SW480 (cell line): ENCODE results near the gene HIVEP3.

ENCODE experiments used
- DNase-seq: peaks from one replicate; pipeline ENCODE4 v3.0.0-alpha.2; 2016; ENCODE audit warnings: low spot score

Gene HIVEP3

DNA sequence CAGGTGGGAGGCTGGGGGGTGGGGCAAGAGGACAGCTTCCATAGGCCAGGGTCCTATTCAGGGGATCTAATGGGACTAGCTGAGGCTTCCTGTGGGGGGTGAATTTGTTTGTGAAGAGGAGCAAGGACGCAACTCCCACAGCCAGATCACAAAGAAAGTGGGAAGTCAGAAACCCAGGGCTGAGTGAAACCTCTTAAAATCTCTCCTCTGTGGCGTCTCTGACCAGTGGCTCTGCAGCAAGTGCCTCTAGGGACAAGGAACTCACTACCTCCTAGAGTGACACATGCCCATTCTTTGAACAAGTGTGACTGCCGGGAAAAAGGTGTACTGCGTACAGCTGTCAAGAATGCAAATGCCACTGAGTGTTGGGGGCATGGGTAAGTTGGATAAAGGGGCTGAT is 187.9 kb downstream of the HIVEP3 start:
- no peak for DNase-seq

DNA sequence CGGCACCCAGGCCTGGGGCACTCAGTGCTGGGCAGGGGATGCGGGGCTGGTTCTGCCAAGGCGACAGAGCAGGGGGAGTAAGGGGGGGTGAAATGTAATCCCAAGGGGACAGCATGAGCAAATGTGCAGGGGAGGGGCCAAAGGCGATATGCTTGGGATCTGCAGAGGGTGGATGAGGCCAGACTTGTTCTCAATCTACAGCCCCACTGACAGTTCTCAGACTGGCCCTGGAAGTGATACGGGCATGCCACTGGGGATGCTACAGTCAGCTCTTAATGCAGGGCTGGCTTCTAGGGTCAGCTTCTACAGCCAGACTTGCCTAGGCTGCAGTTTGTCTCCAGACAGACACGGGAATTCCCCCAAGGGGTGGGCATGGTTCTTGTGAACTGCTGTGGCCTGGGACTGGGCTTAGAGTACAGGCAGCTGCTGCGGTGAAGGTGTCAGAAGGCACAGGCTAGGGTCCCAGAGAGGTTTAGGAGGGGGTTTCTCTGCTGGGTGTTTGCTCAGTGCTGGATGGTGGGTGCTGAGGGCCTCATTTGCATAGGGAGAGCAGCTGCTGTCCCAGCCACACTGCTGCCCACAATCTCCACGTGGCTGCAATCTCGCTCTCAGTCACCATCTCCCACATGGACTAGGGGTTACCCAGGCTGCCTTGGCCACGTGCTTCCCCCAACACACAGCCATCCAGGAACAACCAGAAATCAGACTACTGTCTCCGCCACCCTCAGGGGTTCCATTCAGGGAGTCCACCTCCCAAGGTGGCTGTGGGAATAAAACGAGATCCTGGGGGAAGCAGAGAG is 190.1 kb downstream of the HIVEP3 start:
- peak; percentile 4 for DNase-seq

DNA sequence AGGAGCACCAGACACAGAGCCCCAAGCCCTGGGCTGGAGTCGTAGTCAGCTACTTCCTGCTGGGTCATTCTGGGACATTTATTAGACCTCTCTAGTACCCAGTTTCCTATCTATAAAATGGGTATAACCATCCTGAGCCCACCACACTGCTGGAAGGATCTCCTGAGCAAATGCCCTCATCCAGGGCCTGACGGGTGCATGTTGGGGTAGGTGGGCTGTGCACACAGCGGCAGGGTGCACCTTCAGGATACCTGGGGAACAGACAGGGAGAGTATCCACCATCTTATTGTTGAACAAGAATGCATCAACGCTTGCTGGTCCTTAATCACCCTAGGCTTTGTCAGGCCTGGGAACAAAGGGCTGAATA is 191.0 kb downstream of the HIVEP3 start:
- DNase-seq, result no peak

DNA sequence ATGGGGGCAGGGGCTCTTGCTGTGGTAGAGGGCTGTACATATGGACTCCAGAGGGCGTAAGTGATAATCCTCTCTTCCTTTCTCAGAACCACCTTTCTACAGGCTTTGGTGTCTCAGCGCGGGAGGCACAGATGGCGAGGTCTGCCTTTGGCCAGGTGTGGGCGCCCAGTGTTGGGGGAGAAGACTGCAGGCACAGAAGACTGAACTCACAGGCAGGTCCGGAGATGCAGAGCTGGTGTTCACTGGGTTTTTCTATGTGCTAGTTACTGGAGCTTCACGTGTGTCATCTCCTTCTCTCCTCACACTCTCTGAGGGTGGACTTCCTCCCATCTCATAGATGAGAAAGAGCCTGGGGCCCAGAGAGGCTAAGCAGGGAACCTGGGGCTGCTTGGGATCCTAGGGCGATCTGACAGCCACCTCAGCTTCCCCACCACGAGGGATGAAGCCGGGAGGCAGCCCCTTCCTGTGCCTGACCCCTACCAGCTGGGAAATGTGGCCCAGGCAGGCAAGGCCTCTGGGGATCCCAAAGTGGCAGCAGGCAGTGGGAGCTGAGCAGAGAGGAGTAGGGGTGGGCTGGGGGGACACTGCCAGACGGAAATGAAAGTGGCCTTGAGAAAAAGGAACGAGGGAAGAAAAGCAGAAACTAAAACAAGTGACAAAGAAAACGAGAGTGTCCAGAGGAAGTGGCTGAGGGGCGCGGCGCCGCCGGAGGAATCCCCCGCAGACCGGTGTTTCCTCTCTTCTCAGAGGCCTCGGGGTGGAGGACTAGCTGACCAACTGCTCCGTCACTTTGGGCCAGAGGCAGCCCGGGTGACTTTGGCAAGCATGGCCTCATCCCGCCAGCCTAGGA is 191.6 kb downstream of the HIVEP3 start:
- no peak for DNase-seq

DNA sequence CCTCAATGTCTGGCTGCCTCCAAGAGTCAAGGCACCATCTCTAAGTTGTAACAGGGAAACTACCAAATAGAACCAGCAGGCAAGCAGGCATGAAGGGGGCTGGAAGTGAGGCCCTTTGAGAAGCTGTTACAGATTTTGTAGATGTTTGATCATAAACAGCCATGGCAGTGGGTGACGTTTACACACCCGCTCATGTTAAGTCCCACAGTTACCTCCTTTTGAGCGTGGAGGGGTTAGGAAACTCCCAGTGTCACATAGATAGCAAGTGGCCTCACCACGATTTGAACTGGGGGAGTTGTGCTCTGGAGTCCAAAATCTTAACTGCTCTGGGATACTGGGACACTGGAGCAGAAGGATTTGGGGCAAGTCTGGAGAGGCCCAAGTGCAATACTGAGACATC is 192.4 kb downstream of the HIVEP3 start:
- DNase-seq, result no peak

DNA sequence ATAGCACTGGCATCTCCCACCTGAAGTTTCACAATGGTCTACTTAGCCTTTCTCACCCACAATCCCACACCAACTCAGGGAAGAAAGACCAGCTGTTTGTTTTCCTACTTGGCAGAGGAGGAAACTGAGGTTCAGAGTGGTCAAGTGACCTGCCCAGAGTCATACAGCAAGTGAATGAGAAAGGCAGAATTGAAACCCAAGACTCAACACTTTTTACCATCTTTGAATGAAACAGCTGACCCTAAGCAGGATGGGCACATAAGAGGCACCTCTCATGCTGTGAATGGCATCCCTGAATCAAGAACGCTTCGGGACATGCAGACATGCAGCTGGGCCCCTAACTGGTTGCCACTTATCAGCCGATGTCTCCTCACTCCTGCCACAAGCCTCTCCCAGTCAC is 193.8 kb downstream of the HIVEP3 start:
- no peak for DNase-seq

DNA sequence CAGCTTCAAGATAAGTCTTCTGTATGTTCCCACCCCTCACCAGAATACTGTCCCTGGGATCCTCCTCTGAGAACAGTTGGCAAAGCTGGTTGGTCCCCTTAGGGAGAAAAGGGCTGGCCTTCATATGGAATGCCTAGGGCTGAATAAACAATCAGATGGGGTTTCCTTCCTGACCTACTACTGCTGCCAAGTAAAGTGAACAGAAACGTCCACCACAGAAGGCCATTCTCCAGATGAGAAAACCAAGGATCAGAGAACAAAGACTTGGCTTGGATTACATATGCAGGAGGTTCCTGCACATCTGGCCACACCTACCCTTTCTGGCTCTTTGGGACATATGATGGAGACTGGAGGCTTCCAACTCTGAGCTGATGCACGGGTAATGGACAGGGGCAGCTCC is 194.5 kb downstream of the HIVEP3 start:
- DNase-seq, result no peak

DNA sequence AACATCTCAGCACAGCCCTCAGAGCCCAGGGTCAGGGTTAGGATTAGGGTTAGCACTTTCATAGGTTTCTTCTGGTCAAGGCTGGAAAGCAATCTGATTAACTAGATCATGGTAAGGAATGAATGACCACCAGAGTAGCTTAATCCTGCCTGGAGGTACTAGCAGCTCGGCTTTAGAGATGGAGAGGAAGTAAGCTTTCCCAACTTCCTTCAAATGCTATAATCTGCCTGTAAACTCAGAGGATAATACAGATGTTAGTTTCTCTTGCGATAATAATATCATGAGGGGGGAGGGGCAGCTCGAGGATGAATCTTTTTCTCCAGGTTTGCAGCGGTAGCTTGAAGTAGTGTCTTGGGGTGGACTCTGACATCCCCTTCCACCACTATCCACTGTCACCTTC is 194.9 kb downstream of the HIVEP3 start:
- no peak for DNase-seq

DNA sequence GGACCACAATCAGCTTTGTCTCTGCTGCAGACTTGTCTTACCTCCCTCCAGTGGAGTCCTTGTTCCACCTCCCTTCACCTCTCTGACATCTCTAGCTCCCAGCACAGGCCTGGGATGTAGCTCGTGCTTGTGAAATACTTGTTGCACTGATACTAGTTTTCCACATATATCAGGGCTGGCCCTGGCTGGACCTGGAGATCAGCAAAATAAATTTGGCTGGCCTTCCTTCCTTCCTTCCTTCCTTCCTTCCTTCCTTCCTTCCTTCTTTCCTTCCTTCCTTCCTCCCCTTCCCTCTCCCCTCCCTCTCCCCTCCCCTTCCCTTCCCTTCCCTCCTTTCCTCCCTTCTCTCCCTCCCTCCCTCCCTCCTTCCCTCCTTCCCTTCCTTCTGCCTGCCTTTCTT is 196.5 kb downstream of the HIVEP3 start:
- DNase-seq, result no peak

DNA sequence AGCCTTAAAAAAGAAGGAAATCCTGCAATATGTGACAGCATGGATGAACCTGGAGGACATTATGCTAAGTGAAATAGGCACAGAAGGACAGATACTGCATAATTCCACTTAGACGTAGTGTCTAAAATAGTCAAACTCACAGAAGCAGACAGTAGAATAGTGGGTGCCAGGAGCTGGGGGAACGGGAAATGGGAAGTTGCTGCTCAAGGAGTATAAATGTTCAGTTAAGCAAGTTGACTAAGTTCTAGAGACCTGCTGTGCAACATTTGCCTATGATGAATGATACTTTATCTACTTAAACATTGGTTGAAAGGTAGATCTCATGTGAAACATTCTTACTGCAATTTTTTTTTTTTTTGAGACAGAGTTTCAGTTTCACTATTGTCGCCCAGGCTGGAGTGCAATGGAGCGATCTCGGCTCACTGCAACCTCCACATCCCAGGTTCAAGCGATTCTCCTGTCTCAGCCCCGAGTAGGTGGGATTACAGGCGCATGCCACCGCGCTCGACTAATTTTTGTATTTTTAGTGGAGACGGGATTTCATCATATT is 197.8 kb downstream of the HIVEP3 start:
- DNase-seq, result no peak

DNA sequence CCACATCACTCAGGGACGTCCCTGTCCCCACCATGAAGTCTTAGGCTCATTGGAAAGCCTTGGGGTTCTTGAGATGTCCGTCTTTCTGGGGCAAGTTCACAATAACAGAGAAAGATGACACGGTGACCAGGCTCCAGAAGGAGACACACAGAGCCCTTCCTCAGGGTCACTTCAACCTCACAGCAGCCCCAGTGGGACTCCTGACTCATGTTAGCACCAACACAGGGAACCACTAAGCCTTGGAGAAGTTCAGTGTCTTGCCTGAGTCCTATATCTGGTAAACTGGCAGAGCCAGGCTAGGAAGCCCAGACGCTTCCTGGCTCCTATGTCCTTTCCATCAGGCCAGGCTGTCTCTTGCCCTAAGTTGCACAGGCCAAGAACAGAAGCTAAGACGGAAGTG is 199.1 kb downstream of the HIVEP3 start:
- no peak for DNase-seq

DNA sequence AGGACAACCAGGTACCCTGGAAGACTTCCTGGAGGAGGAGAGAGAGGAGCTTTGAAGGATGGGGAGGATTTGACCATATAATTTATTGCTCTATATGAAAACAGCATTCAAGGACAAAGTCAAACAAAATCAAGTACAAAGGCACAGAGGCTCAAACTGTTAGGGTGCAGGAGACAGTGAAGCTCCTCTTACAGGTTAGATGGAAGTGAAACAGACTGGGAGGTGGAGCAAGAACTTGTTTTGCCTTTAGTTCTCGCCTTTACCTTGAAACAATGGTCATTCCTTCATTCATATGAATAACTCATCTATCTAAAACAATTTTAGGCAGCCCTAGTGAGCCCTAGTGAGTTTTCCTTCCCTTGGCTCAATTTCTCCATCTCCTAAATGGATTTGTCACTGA is 199.6 kb downstream of the HIVEP3 start:
- no peak for DNase-seq

DNA sequence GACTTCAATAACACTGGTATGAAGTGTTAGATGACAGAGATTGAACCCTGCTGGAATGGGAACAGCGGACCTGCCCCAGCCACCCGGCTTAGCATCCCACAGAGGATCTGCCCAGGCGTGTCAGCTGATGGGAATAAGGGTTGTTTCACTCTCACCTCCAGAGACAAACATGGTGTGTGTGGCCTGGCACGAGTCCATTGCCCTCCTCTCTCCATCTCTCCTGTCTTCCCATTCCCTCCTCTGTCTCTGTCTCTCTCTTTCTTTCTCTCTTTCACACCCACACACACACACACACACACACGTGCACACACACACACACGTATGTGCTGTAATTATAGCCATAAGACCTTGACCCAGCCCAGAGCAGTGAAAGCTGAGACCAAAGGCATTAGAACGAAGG is 200.2 kb downstream of the HIVEP3 start:
- no peak for DNase-seq

DNA sequence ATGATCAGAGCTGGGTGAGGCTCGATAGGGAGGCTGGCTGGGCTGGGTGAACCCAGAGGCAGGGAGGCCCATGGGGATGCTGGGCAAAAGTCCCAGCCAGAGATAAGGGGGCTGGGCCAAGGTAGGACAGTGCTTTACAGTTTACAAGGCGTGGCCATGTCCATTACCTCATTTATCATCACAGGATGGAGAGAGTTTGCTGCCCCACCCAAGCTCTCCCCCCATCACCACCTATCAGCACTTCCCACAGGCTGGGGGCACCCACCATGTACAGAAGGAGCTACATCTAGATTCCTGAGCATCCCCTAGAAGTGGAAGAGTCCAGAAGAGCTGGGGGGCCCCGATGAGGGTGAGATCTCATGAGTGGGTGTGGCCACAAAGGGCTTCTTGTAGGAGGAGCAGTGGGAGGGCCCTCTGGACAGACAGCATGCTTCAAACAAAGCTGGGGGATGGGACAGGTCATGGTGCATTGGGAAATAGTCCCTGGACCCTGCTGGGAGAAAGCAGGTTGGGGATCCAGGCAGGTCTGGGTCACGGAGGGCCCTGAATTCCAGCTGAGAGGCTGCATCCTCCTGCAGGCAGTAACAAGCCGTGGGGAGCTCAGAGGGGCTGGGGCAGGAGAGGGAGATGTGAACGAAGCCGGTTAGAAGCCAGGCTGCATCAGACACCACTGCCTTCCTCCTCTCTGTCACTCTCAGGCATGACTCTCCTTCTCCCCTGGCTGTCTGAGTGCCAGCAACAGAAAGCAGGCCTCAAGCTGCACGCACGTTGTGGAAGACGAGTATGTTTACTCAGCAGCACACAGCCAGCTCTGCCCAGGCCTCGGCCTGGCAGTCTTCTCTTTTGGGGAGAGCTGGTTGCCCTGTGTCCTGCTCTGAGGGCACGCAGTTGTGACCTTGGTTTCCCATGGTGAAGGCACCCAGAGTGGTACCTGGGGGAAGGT is 202.3 kb downstream of the HIVEP3 start:
- DNase-seq, result peak; percentile 16

DNA sequence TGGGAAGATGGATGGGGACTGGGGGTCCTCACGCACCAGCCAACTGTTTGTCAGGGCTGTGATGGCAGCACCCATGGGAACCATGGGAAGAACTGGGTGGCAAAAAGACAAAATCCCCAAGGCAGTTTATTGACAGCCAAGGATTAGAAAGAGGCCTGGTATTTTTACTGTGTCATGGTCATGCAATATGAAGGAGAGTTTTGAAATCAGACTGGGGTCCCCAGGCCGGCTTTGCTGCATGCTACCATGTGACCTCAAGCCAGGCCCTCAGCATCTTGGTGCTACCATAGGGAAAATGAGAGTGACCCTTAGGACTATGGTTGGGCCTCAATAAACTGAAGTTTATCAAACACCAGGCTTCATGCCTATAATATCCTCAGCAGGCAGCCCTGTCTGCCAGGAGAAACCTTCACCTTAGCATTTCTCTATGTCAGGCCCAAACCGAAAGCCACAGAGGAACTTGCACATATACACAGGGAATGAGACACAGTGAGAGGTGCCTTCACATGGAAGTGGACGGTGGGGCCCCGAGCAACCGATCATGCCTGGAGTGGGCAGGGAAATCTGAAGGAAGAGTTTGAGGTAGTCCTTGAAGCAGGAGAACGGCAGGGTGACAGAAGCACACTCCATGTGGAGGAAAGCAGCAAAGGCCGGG is 203.2 kb downstream of the HIVEP3 start:
- no peak for DNase-seq

DNA sequence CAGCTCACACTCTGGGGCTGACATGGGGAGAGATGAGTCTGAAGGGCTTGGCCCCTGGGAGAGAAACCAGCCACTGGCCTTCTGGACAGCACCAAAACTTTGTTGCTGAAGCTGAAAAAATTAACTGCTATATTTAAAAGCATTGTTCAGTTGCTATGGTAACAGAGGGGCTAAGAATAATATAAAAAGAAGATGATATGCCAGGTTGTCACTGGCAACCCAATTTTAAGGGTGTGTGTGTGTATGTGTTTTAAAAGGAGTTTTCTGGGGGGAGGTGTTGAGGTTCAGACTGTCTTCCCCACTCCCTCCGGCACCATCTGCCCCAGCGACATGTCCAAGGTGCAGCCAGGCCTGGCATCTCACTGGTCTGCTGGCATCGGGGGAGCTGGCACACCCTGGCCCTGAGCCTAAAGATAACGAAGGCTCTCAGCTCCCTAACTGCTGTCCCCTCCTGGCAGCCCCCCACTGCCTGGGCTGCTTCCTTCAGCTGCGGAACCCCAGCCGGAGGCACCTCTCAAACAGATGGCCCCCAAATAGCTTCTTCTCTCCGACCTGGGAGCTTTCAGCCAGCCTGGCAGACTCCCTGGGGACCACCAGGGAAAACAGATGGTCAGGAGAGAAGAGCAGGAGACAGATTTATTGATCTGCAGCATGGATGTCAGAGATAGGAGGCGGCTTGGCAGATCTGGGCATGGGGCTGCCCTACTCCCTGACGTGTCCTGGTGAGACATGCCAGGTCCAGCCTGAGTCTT is 203.9 kb downstream of the HIVEP3 start:
- DNase-seq, result no peak

DNA sequence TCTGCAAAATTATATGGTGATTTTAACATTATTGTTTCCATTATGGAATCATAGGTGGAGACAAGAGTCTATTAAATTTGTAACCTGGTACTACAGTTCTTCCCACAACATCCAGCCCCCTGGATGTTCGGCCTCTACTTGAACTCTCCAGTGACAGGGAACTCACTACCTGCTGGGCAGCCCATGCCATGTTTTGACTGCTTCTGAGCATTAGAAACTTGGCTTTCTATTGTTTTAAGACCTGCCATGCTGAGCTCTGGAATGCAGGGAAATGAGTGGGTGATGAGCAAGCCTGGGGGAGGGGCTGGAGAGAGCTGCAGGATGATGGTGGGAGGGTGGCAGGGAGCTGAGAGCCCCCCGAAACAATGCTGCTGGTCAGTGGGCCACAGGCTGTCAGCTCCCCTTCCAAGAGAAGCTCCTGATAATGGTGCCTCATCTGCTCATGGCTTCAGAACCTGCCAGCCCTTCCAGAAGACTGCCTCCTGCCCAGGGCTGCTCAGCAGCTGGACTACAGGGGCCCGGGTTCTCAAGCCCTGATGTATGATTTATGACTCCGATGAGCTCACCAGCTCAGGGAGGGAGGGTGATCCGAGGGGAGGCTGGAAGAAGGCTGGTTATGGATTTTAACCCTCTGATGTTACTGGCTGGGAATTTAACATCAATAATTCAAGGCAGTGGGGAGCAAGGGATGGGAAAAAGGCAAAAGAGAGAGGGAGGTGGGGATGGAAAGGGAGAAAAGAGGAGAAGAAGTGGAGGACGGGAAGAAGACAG is 205.0 kb downstream of the HIVEP3 start:
- peak; percentile 43 for DNase-seq

DNA sequence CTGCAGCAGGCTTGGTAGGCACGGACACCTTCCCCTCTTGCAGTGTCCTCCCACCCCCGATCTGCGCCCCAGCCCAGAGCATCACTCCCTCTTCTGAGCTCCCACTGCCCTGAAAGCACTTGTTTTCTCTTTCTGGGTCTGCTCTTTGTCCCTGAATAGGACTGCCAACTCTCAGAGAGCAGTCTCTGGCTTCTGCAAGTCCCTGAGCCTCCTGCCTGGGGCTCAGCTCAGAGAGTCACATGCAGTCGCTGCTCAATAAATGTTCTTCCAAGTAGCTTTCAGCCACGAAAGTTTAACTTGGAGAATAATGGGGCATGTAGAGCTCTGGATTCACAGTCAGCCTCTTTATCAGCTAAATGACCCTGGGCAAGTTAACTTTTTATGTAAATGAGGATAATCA is 205.6 kb downstream of the HIVEP3 start:
- no peak for DNase-seq

DNA sequence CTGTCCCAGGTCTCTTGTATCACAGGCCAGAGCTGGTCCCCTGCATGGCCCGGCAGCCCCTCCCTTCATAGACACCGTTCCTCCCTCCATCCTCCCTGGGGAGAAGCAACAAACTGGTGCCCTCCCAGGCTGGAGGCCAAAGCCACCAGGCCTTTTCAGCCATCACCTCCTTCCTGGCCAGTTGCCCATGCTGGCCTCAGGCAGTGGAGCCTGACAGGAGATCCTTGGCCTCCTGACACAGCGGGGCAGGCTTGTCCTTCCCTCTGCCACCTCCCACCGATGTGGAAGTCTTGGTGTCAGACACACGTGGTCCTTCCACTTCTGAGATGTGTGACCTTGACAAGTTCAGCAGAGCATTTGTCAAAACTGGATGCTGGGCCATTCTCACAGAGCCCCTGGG is 206.0 kb downstream of the HIVEP3 start:
- DNase-seq, result no peak

DNA sequence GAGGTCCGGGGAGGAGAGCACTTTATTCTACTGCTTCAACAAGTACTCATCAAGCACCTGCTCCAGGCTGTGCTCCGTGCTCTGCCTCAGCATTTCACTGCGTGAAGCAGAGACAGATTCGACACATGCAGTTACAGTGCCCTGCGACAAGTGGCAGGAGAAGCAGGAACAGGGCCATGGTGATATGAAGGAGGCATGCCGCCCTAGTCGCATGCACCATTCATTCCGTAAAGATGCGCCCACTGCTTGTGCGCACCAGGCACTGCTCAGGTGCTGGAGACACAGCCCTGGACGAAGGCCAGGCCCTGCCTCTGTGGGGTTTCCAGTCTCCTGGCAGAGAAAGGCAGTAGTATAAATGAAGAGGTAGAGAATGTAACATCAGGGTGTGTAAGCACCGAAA is 206.6 kb downstream of the HIVEP3 start:
- DNase-seq, result no peak
